UCSD-AML1 (cell line): ENCODE results near the gene PHACTR3.
"Not testable (repeated sequence)": the region's sequence is repeated elsewhere in the genome, so short reads cannot be mapped to it uniquely, and the experiment has no call there.

ENCODE experiments used
- DNase-seq: peaks from one replicate; lab custom pipeline; 2025; ENCODE audit not compliant: unreplicated experiment; lab: John Stamatoyannopoulos, UW

The PHACTR3 gene

DNA sequence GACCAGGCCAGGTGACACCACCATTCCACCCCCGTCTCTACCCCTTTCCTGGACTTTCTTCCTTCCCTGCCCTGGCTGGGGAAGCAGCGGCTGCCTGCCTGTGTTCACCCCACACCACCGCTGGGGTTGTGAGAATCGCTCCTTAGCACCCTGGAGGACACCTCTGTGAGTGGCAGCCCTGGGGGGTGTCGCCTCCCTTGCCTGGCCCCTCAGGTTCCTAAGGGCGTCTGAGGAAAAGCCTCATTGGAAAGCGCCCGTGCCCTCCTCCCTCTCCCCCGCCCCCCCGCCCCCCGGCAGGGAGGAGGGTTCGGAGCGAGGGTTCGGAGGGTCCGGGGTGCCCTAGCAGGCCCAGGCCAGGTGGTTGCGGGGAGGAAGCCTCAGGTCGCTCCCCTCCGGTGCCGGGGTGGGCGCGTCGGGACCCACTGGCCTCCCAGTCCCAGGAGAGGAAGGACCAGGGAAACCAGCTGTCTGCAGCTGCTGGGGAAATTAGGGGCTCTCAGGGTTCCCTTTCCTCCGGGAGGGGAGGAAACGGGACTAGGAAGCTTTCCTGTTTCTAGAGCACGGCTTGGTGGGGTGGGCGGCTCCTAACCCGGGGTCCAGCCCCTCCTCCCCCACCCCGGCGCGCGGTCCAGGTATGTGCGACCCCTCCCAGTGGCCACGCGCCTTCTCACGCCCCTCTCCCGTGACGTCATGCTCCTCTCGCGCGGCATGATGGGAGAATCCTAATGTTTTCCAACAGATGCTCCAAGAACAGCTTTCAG is at the start of gene PHACTR3:
PHACTR3 (plus strand) TSS at position 760 of the 761 bp plus-strand sequence. CDS start 475 bp downstream, outside the sequence.
- DNase-seq, result no peak

DNA sequence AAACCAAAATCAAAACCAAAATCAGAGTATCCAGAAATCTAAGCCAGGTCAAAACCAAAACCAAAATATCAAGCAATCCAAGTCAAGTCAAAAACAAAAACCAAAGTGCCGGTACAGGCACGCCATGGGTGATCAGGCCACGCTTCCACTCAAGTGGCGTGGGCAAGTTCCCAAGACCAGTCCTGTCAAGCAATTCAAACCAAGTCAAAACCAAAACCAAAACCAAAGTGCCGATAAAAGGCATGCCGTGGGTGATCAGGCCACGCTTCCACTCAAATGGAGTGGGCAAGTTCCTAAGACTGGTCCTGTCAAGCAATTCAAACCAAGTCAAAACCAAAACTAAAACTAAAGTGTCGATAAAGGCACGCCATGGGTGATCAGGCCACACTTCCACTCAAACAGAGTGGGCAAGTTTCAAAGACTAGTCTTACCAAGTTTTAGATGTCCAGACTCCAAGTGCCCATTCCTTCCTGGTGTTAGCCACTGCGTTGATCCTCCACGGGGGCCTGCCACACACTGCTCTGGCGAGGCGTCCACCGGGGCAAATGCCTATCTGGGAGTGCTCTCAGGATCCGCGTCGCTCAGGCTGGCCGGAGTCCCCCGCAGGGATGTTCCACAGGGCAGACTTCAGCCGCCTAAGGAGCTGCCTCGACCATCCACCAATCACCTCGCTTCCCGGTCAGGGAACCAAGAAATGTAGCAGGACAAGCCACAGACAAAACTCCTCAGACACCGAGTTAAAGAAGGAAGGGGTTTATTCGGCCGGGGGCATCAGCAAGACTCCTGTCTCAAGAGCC is 46.4 kb upstream of the PHACTR3 start:
- not testable (repeated sequence) for DNase-seq

DNA sequence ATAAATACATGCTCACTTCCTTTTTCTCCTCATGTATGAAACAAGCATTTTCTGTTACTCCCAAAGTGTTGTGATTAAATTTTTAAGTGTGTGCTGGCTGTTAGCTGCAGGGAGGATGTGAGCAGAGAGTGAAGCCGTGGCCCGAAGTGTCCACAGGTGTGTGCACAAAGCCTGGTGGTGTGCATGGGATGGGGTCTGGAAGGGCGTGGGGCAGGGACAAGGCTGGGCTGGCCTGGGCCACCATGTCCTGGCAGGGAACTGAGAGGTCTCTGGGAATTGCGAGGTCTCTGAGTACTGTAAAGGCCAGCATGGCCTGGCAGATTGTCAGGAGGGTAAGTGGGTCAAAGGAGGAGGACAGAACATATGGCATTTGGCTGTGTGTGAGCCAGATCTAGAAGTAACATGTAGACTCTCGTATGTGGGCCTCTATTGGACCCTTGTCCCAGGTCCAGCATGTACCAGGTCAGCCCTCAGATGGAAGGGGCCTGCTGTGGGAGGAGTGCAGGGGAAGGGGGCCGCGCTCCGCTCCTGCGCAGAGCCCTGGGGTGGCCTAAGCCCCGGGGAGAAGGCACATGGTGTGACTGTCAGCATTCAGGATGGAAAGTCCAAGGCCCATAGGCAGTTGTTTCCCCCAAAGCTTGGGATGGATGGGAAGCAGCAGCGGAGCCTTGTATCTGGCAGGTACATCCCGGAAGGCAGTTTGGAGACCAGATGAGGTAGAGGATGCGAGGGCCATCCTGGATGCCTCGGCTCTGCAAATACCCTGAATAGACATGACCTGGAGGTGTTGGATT is 45.1 kb upstream of the PHACTR3 start:
- DNase-seq, result no peak

- no peak for DNase-seq
Observed at GRCh38 chr20:59559863-59560262, 44.5 kb upstream of the PHACTR3 start.

- DNase-seq, result no peak
Observed at GRCh38 chr20:59560588-59561227, 43.6 kb upstream of the PHACTR3 start.

DNA sequence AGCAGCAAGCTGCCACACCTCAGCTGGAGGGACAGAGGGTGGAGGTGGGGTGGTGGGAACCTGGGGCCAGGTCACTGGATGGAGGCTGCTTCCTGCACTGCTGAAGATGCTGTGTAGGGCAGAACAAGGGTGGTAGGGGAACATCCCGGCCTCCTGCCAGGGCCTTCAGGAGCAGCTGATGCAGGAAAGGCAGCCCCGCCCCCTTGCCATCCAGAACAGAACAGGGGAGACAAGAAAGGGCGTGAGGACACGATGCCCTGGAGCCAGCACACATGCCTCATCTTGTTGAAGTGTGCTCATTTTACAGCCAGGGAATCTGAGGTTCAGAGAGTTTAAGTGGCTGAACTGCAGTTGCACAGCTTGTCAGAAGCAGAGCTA is 43.1 kb upstream of the PHACTR3 start:
- DNase-seq, result no peak

DNA sequence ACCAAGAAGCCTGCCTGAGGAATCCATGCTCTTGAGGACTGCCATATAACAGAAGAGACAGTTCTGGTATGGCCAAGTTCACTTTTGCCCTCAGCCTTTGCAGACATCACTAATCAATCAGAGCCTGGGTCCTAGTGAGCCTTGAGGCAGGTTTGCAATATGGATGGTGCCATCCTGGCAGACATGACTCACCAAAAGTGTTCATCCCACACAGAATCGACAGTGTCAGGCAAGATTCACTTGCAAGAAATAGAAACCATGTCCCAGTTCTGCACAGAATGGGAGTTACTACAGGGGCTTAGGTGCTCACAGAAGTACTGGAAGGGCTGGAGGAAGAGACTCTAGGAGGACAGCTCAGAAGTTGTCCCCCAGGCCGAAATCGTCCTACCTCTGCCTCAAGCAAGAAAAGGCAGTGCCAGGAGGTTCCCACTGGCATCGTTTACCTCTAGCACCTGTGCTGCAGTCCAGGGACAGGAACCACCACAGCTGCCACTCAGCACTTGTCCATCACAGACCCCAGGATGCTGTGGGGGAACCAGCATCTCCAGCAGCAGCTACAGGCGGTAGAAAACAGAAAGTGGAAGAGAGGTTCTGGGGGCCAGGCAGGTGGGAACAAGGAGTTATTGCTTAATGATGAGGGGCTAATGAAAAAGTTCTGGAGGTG is 42.6 kb upstream of the PHACTR3 start:
- DNase-seq, result no peak

GRCh38 chr20:59564171-59564570 is 40.2 kb upstream of the PHACTR3 start:
- no peak for DNase-seq

DNA sequence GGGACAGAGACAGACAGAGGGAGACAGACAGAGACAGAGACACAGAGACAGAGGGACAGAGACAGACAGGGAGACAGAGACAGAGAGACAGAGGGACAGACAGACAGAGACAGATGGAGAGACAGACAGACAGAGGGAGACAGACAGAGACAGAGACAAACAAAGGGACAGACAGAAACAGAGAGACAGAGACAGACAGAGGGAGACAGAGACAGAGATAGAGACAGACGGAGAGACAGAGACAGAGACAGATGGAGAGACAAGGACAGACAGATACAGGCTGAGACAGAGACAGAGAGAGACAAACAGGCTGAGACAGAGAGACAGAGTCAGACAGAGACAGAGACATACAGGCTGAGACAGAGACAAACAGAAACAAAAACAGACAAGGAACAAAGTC is 39.4 kb upstream of the PHACTR3 start:
- DNase-seq, result no peak

- DNase-seq, result no peak
Observed at GRCh38 chr20:59565768-59566461, 38.4 kb upstream of the PHACTR3 start.

DNA sequence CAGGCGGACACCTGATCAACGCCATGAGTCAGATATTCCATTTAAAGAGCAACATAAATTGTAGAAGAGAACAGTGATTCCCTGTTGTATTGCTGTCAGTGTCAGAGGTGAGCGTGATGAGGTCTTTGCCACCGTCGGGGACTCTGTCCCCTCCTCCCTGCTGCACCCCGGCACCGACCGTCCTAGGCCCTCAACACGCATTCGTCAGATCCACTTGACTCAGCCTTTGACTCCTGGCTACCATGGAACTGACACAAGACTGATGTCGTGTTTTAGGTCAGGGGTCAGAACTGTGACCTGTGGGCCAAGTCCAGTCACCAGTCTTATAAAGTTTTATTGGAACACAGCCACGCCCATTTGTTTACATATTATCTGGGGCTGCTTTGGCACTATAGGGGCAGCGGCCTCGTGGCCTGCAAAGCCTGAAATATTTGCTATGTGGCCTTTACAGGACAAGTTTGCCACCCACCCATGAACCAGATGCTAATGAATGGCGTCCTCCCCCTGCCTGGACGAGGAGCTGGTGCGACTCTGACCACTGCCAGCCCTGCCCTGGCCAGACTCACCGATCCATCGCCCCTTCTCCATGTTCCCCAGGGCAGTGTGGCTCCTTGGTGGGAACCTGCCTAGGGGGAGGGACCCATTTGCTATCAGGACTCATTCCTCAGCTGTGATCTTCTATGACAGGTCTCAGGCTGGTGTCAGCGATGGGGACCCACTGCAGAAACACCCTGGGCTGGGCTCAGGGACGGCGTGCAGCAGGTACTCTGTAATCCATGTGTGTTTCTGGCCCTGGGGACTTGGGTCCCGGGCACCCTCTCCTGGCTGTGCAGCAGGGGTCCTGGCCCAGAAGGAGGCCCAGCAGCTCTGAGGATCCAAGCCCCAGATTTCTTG is 37.5 kb upstream of the PHACTR3 start:
- no peak for DNase-seq

DNA sequence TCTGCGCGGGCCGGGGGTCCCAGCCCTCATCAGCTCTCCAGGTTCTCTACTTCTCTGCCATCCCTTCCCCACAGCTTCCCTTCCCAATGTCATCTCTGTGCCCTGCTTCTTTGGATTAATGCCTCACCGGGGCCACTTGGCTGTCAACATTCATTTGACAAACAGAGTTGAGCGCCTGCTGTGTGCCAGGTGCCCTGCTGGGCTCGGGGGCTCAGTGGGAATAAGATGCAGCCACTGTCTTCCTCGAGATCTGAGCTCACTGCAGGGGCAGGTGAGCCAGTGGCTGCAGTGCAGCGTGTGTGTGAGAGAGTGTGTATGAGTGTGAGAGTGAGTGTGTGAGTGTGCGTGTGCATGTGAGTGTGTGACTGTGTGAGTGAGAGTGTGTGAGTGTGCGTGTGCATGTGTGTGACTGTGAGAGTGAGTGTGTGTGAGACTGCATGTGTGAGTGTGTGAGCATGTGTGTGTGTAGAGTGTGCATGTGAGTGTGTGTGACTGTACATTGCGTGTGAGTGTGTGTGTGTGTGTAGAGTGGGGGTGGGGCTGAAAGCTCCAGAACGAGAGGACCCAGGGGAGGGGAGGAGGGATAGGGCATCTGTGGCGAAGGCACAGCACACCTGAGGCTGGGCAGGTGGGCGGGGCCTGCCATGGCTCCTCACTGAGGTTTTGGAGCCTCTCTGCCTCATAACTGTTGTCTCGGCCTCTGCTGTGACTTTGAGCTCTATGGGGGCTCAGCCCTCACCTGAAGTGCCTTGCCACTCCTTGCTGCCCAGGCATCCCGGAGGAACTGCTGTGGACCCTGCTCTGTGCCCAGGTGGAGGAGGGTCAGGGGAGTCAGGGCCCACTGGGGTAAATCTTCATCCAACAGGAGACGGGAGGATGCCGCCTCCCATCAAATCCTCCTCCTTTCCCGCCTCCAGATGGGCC is 36.5 kb upstream of the PHACTR3 start:
- DNase-seq, result no peak

DNA sequence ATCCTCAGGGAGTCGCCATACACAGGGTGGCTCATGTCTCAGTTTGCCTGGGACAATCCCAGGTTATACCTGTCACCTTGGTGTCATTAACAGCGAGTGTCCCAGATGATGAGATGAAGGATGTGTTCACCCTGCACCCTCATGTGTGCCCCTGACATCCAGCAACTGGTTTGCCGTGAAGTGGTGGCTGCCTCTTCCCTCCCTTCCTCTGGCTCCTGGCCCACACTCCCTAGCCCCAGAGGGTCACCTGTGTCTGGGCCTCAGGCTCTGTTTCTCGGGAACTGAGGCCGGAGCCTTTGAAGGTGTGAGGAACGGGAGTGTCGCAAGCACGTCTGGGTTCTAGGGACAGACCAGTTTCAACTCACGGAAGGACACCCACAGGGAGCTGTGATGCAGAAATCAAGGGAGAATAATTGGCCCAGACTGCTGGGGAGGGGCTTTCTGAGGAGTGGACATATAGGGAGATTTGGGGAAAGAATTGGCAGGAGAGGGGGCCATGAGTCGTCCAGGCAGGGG is 35.8 kb upstream of the PHACTR3 start:
- no peak for DNase-seq

DNA sequence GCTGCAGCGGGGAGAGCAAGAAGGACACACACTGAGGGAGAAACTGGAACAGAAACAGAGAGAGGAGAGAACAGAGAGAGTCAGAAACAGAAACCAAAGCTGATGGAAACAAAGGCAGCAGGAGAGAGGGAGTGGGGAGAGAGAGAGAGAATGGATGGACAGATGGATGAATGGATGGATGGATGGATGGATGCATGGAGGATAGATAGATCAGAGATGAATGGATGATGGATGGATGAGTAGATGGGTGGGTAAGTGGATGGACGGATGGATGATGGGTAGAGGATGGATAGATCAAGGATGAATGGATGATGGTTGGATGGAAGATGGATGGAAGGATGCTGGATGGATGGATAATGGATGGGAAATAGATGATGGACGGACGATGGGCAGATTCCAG is 35.0 kb upstream of the PHACTR3 start:
- DNase-seq, result no peak

DNA sequence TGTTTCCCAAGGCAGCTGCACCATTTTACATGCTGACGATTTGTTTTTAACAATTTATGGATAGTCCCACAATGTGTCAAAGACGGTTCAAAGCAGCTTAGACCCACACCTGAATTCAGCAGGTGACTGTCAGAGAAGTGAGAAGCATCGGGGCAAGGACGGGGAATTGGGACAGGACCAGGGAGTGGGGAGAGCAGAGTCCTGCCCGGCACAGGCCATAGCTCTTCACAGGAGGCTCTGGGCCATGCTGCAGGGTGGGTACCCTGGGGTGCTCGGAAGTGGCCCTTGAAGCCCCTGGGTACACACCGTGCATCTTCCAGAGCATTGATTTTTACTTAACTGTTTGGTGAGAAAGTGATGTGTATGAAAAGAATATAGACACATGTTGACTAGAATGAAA is 33.2 kb upstream of the PHACTR3 start:
- no peak for DNase-seq

GRCh38 chr20:59571551-59572314 is 32.6 kb upstream of the PHACTR3 start:
- peak; percentile 30 for DNase-seq

DNA sequence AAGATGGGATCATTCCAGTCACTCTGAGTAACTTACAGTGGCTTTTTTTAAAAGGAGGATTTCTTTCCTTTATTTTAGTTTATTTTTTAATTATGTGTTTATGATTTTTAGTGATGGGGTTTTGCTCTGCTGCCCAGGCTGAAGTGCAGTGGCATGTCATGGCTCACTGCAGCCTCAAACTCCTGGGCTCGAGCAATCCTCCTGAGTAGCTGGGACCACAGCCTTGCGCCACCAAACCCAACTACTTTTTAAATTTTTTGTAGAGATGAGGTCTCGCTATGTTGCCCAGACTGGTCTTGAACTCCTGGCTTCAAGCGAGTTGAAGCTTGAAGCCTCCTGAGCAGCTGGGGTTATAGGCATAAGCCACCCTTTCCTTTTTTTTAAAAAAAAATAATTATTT is 31.8 kb upstream of the PHACTR3 start:
- DNase-seq, result no peak
